Panc1 (cell line): ENCODE results near the gene B2M.

Experiments
- POLR2AphosphoS5 ChIP-seq: IDR thresholded peaks from 2 replicates; pipeline ENCODE4 v1.6.1; 2012; ENCODE audit warnings: mild to moderate bottlenecking, low read depth, low read length, moderate library complexity
- SIN3A ChIP-seq: IDR thresholded peaks from 2 replicates; pipeline ENCODE4 v1.6.1; 2012; ENCODE audit warnings: low read depth, mild to moderate bottlenecking, low read length, moderate library complexity, borderline replicate concordance; ENCODE audit not compliant: insufficient read depth
- TF ChIP-seq, protein P1 (sequence below): fragments of 450-650 bp; IDR thresholded peaks from 2 replicates; pipeline ENCODE4 v1.5.1; 2017; ENCODE audit warnings: mild to moderate bottlenecking

DNA sequence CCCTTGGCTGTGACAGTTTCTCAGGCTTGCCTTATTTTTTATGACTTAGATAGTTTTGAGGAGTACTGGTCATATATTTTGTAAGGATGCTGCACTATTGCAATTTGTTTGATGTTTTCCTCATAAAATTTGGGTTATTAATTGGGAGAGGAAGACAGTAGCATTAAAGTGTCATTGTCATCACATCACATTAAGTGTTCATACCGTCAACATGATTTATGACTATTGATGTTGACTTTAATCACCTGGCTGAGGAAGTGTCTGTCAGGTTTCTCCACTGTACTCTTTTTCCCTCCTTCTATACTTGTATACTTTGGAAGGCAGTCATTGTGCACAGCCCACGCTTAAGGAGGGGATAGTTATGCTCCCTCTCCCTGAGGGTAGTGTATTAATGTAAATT is 51.9 kb downstream of the B2M start:
- TF ChIP-seq POLR2AphosphoS5 (no peak), SIN3A (no peak)
- TF ChIP-seq, protein P1, sequence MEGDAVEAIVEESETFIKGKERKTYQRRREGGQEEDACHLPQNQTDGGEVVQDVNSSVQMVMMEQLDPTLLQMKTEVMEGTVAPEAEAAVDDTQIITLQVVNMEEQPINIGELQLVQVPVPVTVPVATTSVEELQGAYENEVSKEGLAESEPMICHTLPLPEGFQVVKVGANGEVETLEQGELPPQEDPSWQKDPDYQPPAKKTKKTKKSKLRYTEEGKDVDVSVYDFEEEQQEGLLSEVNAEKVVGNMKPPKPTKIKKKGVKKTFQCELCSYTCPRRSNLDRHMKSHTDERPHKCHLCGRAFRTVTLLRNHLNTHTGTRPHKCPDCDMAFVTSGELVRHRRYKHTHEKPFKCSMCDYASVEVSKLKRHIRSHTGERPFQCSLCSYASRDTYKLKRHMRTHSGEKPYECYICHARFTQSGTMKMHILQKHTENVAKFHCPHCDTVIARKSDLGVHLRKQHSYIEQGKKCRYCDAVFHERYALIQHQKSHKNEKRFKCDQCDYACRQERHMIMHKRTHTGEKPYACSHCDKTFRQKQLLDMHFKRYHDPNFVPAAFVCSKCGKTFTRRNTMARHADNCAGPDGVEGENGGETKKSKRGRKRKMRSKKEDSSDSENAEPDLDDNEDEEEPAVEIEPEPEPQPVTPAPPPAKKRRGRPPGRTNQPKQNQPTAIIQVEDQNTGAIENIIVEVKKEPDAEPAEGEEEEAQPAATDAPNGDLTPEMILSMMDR = no peak
